ENCODE results near the gene ABCG1.

GRCh38 chr21:42195378-42196031 lies 23.4 kb upstream of the ABCG1 start:
- TF ChIP-seq POLR2A (IDR thresholded peaks at IDR 0.05; ENCODE audit: low read depth, low read length) (no peak), RAD21 (IDR thresholded peaks at IDR 0.05; ENCODE audit: low read length) (no peak), MXI1 (IDR thresholded peaks at IDR 0.05; ENCODE audit: borderline replicate concordance, low read depth, low read length) (no peak), USF2 (IDR thresholded peaks at IDR 0.05; ENCODE audit: low read depth, low read length) (no peak), CTCF (conservative IDR thresholded peaks at IDR 0.05; ENCODE audit: low read depth, low read length) (no peak), MAFK (IDR thresholded peaks at IDR 0.05; ENCODE audit: low read depth, low read length) (no peak), NFE2L2 (IDR thresholded peaks at IDR 0.05; ENCODE audit: low read depth, low read length) (no peak), FOS (IDR thresholded peaks at IDR 0.05; ENCODE audit: low read depth, low read length) (no peak), BHLHE40 (IDR thresholded peaks at IDR 0.05; ENCODE audit: low read depth, low read length) (no peak), SMC3 (IDR thresholded peaks at IDR 0.05; ENCODE audit: low read depth, low read length) (no peak), MAZ (IDR thresholded peaks at IDR 0.05; ENCODE audit: borderline replicate concordance, low read depth, low read length) (no peak)
